Activated gamma-delta T cell (primary cell): Measurements from ENCODE around the gene PGS1.
"Not testable (repeated sequence)": the region's sequence is repeated elsewhere in the genome, so short reads cannot be mapped to it uniquely, and the experiment has no call there.

Experiments
- DNase-seq: peaks from one replicate; lab custom pipeline; 2025; lab: John Stamatoyannopoulos, UW

Gene PGS1

DNA sequence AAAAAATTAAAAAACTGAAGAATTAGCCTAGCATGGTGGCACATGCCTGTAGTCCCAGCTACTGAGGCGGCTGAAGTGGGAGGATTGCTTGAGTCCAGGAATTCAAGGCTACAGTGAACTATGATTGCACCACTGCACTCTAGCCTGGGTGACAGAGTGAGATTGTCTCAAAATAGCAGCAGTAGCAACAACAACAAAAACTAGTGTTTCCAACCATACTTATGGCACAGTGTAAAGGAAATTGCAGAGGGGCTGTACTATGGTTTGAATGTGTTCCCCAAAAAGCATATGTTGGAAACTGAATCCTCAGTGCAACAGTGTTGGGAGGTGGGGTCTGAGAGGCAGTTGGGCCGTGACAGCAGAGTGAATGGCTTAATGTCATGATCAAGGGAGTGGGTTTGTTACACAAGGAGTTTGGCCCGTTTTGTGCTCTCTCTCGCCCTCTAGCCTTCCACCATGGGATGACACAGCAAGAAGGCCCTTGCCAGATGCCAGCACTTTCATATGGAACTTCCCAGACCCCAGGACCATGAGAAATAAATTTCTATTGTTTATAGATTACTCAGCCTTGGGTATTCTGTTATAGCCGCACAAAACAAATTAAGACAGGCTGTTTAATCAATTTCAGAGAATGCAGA lies 70.0 kb downstream of the PGS1 start:
- DNase-seq = no peak

DNA sequence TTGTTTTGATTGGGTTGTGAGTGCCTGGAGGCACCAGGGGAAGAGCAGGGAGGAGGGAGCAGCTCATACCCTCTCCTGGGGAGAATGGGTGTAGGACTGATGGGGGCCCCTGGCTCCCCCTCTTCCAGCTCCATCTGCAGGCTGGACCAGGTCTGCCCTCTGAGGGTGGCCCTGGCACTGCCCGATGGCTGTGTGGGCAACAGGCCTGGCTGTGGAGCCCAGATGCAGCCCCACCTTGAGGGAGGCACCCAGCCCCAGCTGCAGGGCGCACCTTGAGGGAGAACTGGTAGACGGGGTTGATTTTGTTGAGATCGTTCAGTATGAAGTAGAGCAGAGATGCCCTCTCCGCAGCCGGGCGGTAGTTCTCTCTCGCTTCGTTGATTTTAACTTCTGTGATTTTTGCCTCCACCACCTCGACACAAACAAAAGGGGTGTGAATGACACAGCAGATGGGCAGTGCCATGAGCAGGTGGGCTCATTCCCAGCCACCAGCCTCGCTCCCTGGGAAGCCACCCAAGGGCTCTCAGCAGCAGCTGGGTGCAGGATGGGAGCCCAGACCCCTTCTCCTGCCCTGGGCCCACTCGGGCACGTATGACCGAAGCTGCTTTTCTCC lies 71.6 kb downstream of the PGS1 start:
- no peak for DNase-seq

DNA sequence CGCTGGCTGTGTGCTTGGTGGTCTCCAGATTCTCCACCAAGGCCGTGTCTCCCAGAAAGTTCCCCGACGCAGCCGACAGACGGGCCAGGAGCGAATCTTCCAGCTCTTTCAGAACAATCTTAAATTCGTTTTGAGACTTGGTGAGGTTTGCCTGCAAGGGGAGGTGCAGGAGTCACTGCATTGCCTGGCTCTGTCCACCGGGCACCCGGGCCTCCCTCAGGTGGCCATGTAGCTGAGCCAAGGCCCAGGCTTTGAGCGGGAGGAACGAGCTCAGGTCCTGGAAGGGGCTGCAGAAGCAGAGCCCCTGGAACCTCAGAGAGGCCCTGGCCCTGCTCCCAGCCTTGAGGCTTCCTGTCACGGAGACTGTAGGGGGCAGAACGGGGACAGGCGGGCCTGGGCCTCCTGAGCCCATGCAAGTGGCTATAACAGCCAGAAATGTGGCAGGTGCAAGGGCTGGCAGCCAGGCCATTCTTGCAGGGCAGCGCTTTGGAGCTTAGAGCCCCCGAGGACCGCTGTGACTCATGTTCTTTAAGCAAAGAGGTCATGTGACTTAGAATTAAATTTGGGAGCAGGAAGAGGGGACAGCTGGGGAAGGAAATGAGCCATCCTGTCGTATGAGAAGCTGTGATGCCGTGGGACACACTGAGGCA lies 72.4 kb downstream of the PGS1 start:
- no peak for DNase-seq

DNA sequence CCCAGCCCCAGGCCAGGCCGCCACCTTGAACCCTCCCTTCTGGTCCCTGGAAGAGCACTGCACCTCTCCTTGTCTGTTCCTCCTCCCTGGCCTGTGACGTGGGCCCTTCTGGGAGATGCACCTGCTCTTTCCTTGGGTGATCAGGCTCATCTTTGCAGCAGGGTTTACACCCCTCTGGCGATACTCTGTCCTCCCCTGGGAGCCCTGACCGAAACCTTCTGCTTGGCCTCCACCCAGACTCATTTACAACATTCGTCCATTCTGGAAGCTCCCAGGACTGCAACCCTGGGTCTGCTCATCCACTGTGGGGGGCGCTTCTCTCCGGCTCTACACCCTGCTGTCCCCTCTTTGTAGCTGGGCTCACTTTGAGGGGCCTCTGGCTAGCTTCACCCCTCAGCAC lies 73.3 kb downstream of the PGS1 start:
- DNase-seq = no peak

DNA sequence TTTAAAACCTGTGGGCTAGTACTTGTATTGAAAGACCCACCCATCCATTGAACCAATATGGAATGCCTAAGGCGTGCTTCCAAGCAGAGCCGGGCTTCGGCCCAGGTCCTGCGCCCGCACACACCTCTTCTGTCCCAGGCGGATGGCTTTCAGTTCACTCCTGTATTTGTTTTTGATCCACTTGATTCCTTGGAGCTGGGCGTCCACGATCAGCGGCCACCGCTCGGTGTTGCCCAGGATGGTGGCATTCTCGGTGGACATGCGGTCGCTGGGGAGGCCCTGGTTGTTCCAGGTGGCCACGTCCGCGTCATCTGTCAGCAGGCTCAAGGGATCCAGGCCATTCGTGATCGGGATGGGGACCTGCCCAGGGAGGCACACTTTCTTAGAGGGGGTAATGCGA lies 75.9 kb downstream of the PGS1 start:
- no peak for DNase-seq

DNA sequence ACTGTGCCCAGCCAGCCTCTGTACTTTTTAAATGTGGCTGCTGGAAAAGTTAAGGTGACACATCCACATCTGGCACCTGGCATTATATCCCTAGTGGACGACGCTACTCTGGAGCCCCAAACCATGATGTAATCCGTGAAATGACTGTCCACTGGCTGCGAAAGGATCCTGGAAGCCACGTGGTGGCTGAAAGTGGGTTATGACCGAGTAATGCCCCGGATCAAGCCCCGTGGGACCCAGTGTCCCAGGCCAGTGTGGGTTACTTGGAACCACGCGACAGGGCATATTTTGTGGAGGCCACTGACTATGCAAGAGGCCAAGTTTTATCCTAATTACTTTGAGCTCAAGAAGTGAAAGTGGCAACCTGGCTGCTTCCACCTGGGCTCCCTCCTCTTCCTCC lies 79.6 kb downstream of the PGS1 start:
- DNase-seq = no peak

DNA sequence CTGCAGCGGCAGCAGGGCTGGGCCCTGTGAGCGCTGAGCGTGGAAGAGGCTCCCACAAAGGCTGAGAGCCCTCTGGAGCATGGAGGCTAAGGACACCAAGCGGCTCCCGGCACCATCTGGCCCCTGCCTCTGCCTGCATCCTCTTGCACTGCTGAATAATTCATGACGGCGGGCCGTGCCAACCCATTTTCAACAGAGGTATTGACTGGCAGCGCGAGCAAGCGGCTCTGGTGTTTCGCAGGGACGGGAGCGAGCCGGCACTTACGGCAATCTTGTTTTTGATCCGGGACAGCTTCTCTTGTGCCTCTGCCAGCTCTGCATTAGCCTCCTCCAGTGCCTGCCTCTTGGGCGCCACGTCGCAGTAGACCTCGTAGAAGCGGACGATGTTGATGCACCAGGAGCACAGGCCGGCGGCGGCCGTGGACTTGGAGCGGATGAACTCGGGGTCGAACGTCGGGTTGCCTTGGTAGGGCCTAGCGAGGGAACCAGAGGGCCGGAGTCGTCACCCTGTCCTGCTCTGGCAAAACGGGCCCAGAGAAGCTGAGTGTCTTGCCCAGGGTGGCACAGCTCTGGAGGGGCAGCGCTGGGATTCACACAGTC lies 80.4 kb downstream of the PGS1 start:
- DNase-seq = no peak

DNA sequence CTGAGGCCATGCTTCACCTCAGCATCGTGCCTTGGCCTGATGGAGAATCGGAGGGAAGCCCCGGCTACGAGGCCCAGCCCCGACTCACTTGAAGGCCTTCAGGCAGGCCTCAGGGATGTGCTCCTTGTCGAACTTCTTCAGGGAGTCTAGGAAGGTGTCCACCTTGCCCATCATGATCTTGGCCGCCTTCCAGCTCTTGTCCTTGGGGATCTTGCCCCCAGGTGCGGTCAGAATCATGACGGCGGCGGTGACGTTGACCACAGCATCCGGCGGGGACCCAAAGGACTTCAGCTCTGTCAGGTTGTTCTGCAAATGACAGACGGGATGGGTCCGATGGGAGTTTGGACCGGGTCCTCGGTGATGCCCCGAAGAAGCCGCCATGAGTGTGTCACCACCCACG lies 81.2 kb downstream of the PGS1 start:
- DNase-seq = no peak

DNA sequence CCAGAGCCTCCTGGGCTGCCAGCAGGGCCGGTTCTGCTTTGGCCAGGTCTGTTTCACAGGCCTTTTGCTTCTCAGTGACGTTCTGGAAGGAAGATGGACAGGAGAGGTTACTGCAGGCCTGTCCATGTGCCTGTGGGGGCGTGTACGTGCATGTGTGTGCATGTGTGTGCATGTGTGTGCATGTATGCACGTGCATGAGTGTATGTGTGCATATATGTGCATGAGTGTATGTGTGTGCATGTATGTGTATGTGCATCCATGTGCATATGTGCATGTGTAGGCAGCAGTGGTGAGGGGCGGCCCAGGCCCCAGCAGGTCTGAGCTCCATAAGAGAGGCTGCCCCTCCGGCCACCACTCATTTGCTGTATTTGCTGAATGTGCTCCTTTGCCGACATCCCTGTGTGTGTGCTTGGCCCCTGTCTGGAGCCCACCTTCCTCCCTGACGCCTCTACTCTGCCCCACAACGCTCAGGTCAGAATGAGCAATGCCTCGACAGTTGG lies 81.8 kb downstream of the PGS1 start:
- no peak for DNase-seq

DNA sequence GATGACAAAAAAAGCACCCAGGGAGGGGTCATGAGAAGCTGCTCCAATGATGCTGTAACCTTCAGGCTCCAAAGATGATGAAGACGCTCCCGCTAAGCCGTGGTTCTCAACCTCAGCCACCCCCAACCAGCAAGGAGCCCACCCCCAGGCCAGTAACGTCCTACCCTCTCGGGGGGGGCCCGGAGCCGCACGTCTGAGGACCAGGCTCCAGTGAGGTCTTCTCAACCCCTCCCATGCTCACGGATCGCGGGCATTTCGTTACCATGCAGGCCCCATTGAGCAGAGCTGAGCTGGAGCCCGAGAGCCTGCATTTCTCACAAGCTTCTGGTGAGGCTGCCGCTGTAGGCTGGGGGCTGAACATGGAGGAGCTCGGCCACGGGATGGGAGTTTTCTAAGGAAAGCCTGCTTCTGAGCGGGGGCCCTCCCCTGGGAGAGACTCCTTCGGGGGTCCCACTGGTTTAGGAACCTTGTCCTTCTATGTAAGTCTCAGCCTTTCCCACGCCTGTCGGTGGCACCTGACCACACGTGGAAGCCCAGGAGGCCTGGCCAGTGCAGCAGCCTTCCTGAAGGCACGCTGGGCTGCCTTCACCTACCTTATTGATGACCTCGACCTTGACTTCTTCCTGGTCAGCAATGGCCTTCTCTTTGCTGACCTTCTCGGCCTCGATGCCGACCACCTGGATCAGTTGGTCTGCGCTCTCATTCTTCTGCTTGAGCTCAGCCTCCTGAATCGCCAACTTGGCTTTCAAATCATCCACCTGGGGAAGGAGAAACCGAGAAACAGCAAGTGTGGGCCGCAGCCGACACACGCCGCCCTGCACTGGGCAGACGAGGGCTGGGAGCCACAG lies 82.7 kb downstream of the PGS1 start:
- DNase-seq = no peak

DNA sequence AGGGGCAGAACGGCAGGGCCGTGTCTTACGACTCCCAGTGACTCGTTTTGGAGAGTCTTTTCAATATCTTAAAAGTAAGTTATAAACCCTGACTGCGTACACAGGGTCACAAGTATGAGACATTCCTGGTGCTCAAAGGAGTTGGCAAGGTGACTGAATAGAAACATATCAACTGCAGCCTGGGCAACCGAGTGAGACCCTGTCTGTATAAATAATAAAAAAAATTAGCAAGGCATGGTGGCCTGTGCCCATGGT lies 83.3 kb downstream of the PGS1 start:
- no peak for DNase-seq

DNA sequence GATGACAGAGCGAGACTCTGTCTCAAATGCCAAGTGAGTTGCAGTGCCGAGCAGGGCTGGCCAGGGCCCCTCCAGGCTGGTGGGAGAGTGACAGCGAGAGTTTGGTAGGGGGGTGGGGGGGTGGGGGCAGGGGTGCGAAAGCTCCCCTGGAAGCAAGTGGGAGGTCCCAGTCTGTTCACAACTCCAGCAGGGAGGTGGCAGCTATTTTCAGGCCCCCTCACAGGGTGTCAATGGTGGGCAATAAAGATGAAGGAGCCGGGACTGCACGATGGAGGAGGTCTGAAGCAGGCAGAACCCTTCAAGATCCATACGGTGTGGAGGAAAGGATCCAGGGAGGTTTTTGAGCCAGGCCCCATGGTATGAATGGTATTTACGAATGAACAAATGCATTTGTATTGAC lies 83.7 kb downstream of the PGS1 start:
- DNase-seq = no peak

DNA sequence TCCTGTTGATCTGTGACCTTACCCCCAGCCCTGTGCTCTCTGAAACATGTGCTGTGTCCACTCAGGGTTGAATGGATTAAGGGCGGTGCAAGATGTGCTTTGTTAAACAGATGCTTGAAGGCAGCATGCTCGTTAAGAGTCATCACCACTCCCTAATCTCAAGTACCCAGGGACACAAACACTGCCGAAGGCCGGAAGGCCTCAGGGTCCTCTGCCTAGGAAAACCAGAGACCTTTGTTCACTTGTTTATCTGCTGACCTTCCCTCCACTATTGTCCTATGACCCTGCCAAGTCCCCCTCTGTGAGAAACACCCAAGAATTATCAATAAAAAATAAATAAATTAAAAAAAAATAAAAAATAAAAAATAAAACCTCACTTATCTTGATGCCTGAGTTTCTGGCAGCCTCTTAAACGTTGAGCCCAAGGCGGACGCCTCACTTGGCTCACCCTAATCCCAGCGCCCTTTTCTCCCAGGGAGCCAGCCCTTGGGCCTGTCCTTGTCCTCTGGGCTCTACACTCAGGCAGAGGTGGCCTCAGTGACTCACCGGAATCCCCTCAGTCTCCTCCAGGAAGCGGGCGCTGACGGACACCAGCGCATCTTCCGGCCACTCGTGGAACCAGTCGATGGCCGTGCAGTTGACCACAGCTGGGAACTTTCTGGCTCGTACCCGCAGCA lies 87.8 kb downstream of the PGS1 start:
- not testable (repeated sequence) for DNase-seq

DNA sequence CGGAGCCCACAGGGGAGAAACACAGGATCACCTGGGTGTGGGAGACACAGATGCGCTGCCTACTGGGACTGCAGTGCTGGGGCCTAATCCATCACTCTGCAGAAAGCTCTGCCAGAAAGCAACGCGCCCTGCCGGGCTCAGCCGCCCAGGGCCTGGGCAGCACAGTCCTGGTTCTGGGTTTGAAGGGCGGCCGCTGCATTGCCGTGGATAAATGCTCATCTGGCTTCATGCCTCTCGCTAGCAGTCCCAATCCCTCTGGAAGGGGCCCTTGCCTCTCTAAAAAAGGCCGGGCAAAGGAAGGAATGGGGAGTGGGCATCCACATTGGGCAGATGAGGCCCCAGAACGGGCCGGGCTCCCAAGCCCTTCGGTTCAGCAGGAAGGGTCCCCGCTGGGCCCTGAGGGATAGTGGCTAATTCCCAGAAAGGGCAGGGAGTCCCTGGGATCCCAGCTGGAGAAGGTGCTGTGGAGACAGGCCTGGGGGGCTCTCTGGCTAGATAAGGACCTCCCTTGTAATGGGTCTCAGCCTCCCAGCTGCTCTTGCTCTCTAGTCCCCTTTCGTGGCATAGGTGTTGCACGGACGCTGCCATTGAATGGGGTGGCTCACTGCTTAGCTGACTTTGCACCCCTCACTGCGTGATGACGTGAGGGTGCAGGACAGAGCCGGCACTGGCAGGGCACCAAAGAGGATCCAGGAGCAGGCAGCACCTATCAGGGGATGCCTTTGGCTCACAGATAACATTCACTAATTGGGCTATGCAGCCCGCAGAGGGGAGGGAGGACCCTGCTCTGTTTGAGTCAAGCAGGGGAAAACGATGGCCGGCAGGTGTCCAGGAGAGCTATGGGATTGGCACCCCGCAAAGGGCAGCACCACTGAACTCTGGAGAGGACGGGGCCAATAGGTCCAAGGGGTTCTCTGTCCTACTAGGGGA lies 88.6 kb downstream of the PGS1 start:
- DNase-seq = no peak

DNA sequence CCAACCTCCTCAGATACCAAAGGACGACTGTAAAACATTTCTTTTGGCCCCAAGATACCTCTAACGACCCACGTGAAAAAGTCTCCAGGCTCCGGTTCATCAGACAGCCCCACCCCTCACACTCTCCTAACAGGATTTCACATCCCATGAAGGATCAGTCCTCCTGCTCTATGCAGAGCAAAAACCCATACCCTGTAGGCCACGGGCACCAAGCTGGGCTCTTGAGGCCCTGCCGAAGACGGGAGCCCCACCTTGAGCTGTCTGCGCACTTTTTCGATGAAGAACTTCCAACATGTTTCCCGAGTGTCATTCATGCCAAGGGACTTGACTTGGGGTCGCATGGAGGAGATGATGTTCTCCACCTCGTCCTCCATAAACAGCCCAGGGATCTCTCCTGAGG lies 89.9 kb downstream of the PGS1 start:
- DNase-seq = no peak

DNA sequence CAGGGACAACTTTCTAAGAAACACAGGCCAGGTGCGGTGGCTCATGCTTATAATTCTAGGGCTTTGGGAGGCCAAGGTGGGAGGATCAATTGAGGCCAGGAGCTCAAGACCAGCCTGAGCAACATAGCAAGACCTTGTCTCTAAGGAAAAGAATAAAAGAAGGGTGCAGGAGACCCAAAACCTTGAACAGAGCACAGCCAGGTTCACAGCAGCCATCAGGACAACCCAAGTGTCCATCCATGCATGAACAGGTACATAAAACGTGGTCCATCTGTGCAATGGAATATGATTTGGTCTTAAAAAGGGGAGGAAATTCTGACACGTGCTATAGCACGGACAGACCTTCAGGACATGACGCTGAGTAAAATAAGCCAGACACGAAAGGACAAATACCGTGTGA lies 91.0 kb downstream of the PGS1 start:
- DNase-seq = no peak

DNA sequence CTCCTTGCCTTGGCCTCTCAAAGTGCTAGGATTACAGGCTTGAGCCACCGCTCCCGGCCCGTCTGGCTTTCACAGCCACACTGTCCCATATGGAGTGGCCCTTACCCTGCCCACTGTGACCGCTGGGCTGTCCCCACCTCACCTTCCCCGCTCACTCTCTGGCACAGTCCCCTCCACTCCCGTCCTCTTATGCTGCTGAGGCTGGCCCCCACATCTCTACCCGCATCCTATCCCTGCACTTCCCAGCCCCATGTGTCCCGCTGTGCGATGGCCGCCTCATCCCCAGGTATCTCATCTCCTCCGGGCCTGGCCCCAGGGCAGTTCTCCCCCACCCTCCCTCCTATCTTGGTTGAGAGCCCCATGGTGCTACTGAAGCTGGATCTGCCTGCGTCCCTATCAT lies 93.2 kb downstream of the PGS1 start:
- DNase-seq = no peak

DNA sequence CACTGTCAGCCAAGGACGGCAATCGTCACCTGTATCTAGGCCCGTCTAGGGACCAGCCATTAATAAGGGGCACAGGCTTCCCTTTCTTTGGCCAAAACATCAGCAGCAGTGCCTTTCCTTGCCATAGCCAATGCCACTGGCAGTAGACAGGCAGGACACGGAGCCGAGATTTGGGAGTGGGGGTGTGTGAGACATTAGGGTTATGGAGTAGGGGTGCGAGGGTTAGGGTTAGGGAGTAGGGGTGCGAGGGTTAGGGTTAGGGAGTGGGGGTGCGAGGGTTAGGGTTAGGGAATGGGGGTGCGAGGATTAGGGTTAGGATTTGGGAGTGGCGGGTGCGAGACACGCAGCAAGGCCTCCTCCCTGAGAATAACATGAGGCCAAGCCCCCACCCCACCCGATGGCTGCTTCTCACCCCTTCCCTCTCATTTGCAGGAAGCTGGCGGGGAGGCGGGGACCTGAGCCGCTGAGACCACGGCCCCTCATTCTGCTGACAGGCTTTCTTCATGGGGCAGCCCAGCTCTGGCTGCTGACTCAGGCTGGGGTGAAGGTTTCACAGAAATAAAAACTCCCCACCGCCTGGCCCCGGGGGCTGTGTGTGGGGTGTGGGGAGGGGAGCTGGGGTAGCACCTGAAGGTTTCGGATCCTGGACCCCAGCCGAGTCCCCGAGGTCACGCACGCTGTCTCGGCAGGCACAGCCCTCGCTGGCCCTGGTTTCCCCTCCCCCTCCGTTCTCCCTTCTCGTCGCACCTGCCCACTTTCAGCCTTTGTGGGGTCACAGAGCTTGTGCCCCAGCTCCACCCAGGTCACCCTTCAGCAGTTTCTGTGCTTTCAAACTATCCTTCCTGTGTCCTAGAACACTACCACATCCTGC lies 93.8 kb downstream of the PGS1 start:
- DNase-seq = no peak

DNA sequence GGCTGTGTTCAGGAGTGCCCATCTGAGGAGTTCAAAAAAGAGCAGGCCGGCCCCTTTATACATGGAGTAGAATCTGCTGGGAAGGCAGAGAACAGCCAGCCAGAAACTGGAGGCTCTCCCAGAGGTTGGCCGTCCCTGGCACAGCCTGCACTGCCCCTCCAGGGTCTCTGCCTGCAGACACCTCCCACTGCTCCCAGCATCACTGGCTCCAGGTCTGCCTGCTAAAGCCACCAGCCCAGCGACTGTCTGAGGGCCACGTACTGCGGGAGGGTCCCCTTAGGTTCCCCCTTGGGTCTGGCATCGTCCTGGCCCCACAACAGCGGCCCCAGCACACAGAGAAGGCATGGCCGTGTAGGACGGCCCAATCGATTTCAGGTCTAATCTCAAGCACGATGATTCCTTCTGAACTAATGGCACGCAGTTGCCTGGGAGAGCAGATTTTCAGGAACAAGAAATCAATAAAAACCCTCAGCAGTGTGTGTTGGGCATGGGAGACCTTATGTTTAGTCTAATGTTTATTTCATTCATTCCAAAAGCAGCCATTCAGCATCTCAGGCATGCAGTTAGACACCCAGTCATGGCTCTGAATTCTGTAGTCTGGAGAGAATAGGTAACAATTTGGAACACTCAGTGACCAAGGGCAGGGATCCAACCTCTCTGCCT lies 95.6 kb downstream of the PGS1 start:
- DNase-seq = no peak
